ENCODE data around the gene CEP126.

- TF ChIP-seq CTCF (conservative IDR thresholded peaks at IDR 0.05; ENCODE audit: low read depth in 2 of 2) = no peak
- no peak for TF ChIP-seq EZH2 (IDR thresholded peaks at IDR 0.05; ENCODE audit: low read depth, unreplicated experiment)
- TF ChIP-seq ETS1 (IDR thresholded peaks at IDR 0.05) = no peak
- no peak for TF ChIP-seq REST (IDR thresholded peaks at IDR 0.05; ENCODE audit: unreplicated experiment)
- TF ChIP-seq POLR2AphosphoS5 (IDR thresholded peaks at IDR 0.05; ENCODE audit: low read depth) = no peak
Measured at GRCh38 chr11:102017026-102017425, 102.2 kb downstream of the CEP126 start.

Data from GM23338 (cell line).